GM21717 (cell line): Measurements from ENCODE around the gene DUSP15.
"Not testable (repeated sequence)": the region's sequence is repeated elsewhere in the genome, so short reads cannot be mapped to it uniquely, and the experiment has no call there.

Experiments
- ATAC-seq: cut with Tn5 transposase; IDR thresholded peaks from one replicate; pipeline ENCODE4 v1.9.1; 2021; ENCODE audit warnings: mild to moderate bottlenecking, moderate library complexity; ENCODE audit not compliant: unreplicated experiment

DUSP15 gene

GRCh38 chr20:31869942-31870725 lies at the start of gene DUSP15, which contains the start of gene TTLL9:
DUSP15 (minus strand) TSS chr20:31870527; CDS start chr20:31870337, 190 bp downstream.
TTLL9 (plus strand) TSS chr20:31870634; CDS start chr20:31871127, 493 bp downstream.
- no peak for ATAC-seq

GRCh38 chr20:31919410-31920155 lies 49.3 kb upstream of the DUSP15 start:
- no peak for ATAC-seq

- ATAC-seq = no peak
Observed at GRCh38 chr20:31918466-31919105, 48.3 kb upstream of the DUSP15 start.

- not testable (repeated sequence) for ATAC-seq
Observed at GRCh38 chr20:31917962-31918412, 47.7 kb upstream of the DUSP15 start.

GRCh38 chr20:31916708-31917107 lies 46.4 kb upstream of the DUSP15 start:
- ATAC-seq = no peak

- no peak for ATAC-seq
Observed at GRCh38 chr20:31915491-31916280, 45.4 kb upstream of the DUSP15 start.

GRCh38 chr20:31914170-31914569 lies 43.8 kb upstream of the DUSP15 start:
- ATAC-seq = no peak

- no peak for ATAC-seq
Observed at GRCh38 chr20:31913431-31914157, 43.3 kb upstream of the DUSP15 start.

GRCh38 chr20:31910071-31910803 lies 39.9 kb upstream of the DUSP15 start:
- ATAC-seq = no peak

GRCh38 chr20:31909253-31910070 lies 39.1 kb upstream of the DUSP15 start:
- no peak for ATAC-seq

GRCh38 chr20:31908424-31908823 lies 38.1 kb upstream of the DUSP15 start:
- ATAC-seq = no peak

GRCh38 chr20:31908016-31908415 lies 37.7 kb upstream of the DUSP15 start:
- ATAC-seq = no peak

- ATAC-seq = no peak
Observed at GRCh38 chr20:31907046-31907445, 36.7 kb upstream of the DUSP15 start.

GRCh38 chr20:31906001-31906400 lies 35.7 kb upstream of the DUSP15 start:
- no peak for ATAC-seq

- no peak for ATAC-seq
Observed at GRCh38 chr20:31903627-31904386, 33.5 kb upstream of the DUSP15 start.

- ATAC-seq = no peak
Observed at GRCh38 chr20:31901615-31902014, 31.3 kb upstream of the DUSP15 start.

- ATAC-seq = no peak
Observed at GRCh38 chr20:31897541-31897940, 27.2 kb upstream of the DUSP15 start.

GRCh38 chr20:31896049-31896448 lies 25.7 kb upstream of the DUSP15 start:
- no peak for ATAC-seq
